HEK293T (cell line): ENCODE measurements around the gene KRTAP10-12.

Source experiments
- BHLHE40 ChIP-seq: fragments of 450-650 bp; IDR thresholded peaks from 2 replicates; pipeline ENCODE4 v1.6.1; 2016; ENCODE audit warnings: mild to moderate bottlenecking, moderate library complexity, borderline replicate concordance
- ELF4 ChIP-seq: fragments of 450-650 bp; IDR thresholded peaks from 2 replicates; pipeline ENCODE4 v1.6.1; 2017; ENCODE audit warnings: antibody characterized with exemption
- FOXM1 ChIP-seq: fragments of 450-650 bp; IDR thresholded peaks from 2 replicates; pipeline ENCODE4 v1.6.1; 2017; ENCODE audit warnings: mild to moderate bottlenecking, borderline replicate concordance
- HDGF ChIP-seq: fragments of 450-650 bp; IDR thresholded peaks from 2 replicates; pipeline ENCODE4 v1.6.1; 2017; ENCODE audit warnings: antibody characterized with exemption, borderline replicate concordance
- SP1 ChIP-seq: fragments of 450-650 bp; IDR thresholded peaks from 2 replicates; pipeline ENCODE4 v1.6.1; 2017

- TF ChIP-seq ELF4 (no peak), FOXM1 (no peak), HDGF (no peak), BHLHE40 (no peak), SP1 (no peak)
Observed at GRCh38 chr21:44658541-44658910, 38.4 kb upstream of the KRTAP10-12 start.
